Thoracic aorta (tissue), 2 donors: ENCODE data around the gene SOX6. TPM values are rescaled to one million over a fixed set of nuclear protein-coding genes. Genes with fewer than 3 reads are reported as not detected.

Source experiments
- ATAC-seq: fragments of 150-250 bp; one replicate; pipeline ENCODE4 v1.8.0; 2017; ENCODE audit warnings: low read depth; ENCODE audit not compliant: insufficient number of reproducible peaks, low FRiP score
- DNase-seq: peaks from one replicate; pipeline ENCODE4 v3.0.0-alpha.2; 2020; ENCODE audit warnings: low spot score
- H3K27ac ChIP-seq, 2 donors: fragments of 200-600 bp; sonication (generic); 1 replicate in 1 of 2; 2 replicates in 1 of 2; pipeline ENCODE4 v1.5.1; 2016; ENCODE audit warnings: mild to moderate bottlenecking in 2 of 2, moderate library complexity in 2 of 2
- H3K27me3 ChIP-seq: fragments of 200-600 bp; sonication (generic); replicated peaks from 2 replicates; pipeline ENCODE4 v1.6.0; 2016; ENCODE audit warnings: mild to moderate bottlenecking; ENCODE audit not compliant: insufficient read depth
- H3K36me3 ChIP-seq: fragments of 200-600 bp; sonication (generic); one replicate; pipeline ENCODE4 v1.5.1; 2016
- H3K4me1 ChIP-seq, 2 donors: fragments of 200-600 bp; sonication (generic); 1 replicate in 1 of 2; 2 replicates in 1 of 2; pipeline versions ENCODE4 v1.5.1 to v1.6.0; 2016; ENCODE audit warnings: low read depth in 2 of 2, mild to moderate bottlenecking in 1 of 2; ENCODE audit not compliant: control insufficient read depth in 1 of 2
- H3K4me3 ChIP-seq: fragments of 200-600 bp; sonication (generic); 2 replicates; pipeline ENCODE4 v1.5.1; 2016; ENCODE audit warnings: mild to moderate bottlenecking
- H3K9me3 ChIP-seq: fragments of 200-600 bp; sonication (generic); 2 replicates; pipeline ENCODE4 v1.5.1; 2016
- total RNA-seq, 2 donors: library from RNA; depleted of rRNA; stranded (reverse); fragments of >200 nt; gene quantifications; one replicate each; pipeline versions ENCODE4 v1.1.0 to v1.2.3, GENCODE V29; 2016
- TF ChIP-seq, protein P1 (sequence below): fragments of 200-600 bp; sonication (generic); IDR thresholded peaks from one replicate; pipeline ENCODE4 v1.5.1; 2019; ENCODE audit warnings: antibody characterized with exemption

SOX6 gene
- total RNA-seq, 2 donors from 2014 or later: 0.27 to 0.56 TPM

DNA sequence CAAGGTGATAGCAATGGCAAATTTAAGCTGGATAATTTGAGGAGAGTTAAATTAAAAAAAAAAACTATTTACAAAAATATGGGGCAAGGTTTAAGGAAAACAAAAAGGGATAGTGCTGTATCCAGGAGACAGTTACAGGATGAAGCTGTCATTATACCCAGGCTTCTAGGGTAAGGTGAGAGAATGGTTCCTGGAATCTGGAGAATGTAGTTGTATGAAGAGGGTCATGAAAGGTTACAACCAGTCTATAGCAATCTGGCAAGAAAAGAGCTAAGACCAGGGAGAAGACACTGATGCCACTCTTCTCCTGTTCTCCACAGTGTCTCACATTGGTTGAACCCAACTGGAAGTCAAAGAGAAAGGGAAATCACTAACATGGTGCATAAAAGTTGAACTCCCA lies 144.9 kb downstream of the SOX6 start:
- Histone ChIP-seq H3K9me3 (no peaks in the 10 kb centered on the region), H3K27ac (no peak overlapping the region), H3K4me1 (no peaks in the 10 kb centered on the region), H3K36me3 (no peaks in the 10 kb centered on the region), H3K4me3 (no peak overlapping the region), H3K27me3 (no peaks in the 10 kb centered on the region)
- TF ChIP-seq, protein P1, sequence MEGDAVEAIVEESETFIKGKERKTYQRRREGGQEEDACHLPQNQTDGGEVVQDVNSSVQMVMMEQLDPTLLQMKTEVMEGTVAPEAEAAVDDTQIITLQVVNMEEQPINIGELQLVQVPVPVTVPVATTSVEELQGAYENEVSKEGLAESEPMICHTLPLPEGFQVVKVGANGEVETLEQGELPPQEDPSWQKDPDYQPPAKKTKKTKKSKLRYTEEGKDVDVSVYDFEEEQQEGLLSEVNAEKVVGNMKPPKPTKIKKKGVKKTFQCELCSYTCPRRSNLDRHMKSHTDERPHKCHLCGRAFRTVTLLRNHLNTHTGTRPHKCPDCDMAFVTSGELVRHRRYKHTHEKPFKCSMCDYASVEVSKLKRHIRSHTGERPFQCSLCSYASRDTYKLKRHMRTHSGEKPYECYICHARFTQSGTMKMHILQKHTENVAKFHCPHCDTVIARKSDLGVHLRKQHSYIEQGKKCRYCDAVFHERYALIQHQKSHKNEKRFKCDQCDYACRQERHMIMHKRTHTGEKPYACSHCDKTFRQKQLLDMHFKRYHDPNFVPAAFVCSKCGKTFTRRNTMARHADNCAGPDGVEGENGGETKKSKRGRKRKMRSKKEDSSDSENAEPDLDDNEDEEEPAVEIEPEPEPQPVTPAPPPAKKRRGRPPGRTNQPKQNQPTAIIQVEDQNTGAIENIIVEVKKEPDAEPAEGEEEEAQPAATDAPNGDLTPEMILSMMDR: no peak
- ATAC-seq (no peak), DNase-seq (no peak)

DNA sequence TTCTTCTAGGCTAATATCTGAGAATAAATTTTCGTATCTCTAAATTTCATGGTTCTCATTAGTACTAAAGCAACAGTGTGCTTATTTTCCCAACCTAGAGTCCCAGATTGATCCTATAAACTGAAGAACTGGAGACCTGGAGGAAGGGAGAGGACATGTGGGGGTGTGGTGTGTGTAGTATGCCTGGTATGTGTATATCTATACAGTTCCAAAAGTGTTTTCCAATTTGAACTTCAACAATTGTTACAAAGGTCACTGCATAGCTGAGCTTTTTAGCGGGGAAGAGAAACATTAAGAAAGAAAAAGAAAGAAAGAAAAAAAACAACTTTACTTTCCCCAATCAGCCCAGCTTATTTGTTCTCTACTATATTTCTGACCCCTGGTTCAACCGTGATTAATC lies 152.1 kb downstream of the SOX6 start:
- no peak overlapping the region for H3K27ac ChIP-seq
- ATAC-seq: no peak
- no peak overlapping the region for H3K4me3 ChIP-seq
- TF ChIP-seq, protein P1: no peak
- DNase-seq: no peak
- no peaks in the 10 kb centered on the region for H3K36me3 ChIP-seq
- no peaks in the 10 kb centered on the region for H3K4me1 ChIP-seq
- H3K9me3 ChIP-seq: no peaks in the 10 kb centered on the region
- H3K27me3 ChIP-seq: no peaks in the 10 kb centered on the region

DNA sequence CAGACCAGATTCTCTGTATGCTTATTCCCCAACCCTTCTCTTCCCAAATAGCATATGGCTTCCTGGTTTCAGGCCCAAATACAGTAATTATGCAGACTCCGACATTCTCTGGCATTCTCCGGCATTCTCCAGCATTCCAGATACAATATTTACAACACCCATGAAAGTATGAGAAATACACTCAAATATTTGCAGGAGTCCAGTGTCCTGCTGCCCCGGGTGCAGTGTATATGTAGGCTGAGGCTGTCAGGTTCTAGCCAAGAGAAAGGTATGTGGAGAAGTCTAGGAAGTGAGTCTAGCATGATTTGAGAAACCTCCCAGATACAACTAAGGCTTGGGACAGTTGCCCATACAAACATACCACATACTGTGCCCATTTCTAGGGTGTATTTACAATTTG lies 160.7 kb downstream of the SOX6 start:
- Histone ChIP-seq H3K9me3 (no peaks in the 10 kb centered on the region), H3K4me1 (peaks cover 6 to 25% of the 10 kb centered on the region in 2 donors), H3K4me3 (no peak overlapping the region), H3K36me3 (no peaks in the 10 kb centered on the region), H3K27me3 (no peaks in the 10 kb centered on the region), H3K27ac (no peak overlapping the region)
- TF ChIP-seq, protein P1: no peak
- DNase-seq: no peak
- no peak for ATAC-seq

DNA sequence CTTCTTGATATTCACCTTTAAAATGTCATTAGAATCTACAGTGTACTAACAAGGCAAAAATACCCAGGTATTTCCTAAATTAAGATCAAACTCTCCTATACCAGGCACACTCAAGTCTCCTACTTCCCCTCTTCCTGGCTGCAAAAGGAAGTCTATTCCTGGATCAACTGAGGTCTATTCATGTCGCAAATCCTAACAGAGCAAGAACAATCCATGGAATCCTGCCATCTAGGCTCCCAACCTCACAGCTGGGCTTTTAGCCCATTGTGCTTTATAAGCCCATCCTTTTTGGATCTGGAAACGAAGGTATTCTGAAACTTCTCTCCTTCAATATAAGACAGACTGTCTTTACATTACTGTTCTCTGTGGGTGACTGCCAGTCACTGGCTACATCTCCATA lies 161.8 kb downstream of the SOX6 start:
- Histone ChIP-seq H3K4me1 (peaks cover 6 to 25% of the 10 kb centered on the region in 2 donors), H3K27me3 (no peaks in the 10 kb centered on the region), H3K4me3 (no peak overlapping the region), H3K27ac (no peak overlapping the region), H3K36me3 (no peaks in the 10 kb centered on the region), H3K9me3 (no peaks in the 10 kb centered on the region)
- DNase-seq (no peak), ATAC-seq (no peak)
- TF ChIP-seq, protein P1: no peak

DNA sequence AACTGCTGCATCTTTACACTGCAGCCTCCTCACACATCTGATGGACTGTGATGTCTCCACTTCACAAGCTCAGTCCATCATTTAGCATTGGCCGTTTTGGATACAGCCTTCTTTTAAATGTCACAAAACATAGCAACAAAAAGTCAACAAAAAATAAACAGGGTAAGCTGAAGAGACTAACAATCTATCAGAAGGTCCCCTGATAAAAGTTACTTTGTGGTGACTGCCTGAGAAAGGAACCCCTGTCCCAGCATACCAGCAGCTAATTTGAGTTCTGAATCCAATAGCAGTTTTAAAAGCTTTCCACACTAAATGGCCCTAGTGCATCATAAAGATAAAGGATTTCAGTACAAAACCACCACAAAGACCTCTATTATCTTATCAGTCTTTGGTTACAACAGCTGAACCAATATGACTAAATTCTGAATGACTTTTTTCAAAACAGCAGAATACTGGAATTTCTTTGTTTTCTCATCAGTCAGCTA lies 162.4 kb downstream of the SOX6 start:
- TF ChIP-seq, protein P1: no peak
- no peak for ATAC-seq
- H3K27ac ChIP-seq: no peak overlapping the region

More for the DNA sequence above, 162.4 kb downstream of the SOX6 start:
- no peak for DNase-seq
- H3K9me3 ChIP-seq: no peaks in the 10 kb centered on the region
- no peaks in the 10 kb centered on the region for H3K36me3 ChIP-seq
- peaks cover 6 to 25% of the 10 kb centered on the region in 2 donors for H3K4me1 ChIP-seq
- no peaks in the 10 kb centered on the region for H3K27me3 ChIP-seq
- H3K4me3 ChIP-seq: no peak overlapping the region
